WTC11 (cell line): ENCODE data around the gene ZFP36L2.

ENCODE experiments used
- CTCF ChIP-seq: fragments of 200-600 bp; IDR thresholded peaks from 2 replicates; pipeline ENCODE4 v1.8.0; 2022; ENCODE audit warnings: antibody characterized with exemption
- ESRRA ChIP-seq: sonication (generic); formaldehyde crosslinking; IDR thresholded peaks from 2 replicates; pipeline ENCODE4 v1.8.1; 2022; ENCODE audit warnings: mild to moderate bottlenecking, missing genetic modification reagents, borderline replicate concordance
- IRF1 ChIP-seq: sonication (generic); formaldehyde crosslinking; IDR thresholded peaks from 2 replicates; pipeline ENCODE4 v1.8.0; 2023; ENCODE audit warnings: missing genetic modification reagents
- MLX ChIP-seq: sonication (generic); formaldehyde crosslinking; IDR thresholded peaks from 2 replicates; pipeline ENCODE4 v1.8.1; 2023; ENCODE audit warnings: mild to moderate bottlenecking, missing genetic modification reagents, moderate library complexity
- NFYB ChIP-seq: sonication (generic); formaldehyde crosslinking; conservative IDR thresholded peaks from 2 replicates; pipeline ENCODE4 v1.8.0; 2022; ENCODE audit warnings: low read depth, missing genetic modification reagents
- SP1 ChIP-seq: sonication (generic); formaldehyde crosslinking; conservative IDR thresholded peaks from 2 replicates; pipeline ENCODE4 v1.8.1; 2022; ENCODE audit warnings: missing genetic modification reagents
- TCF7 ChIP-seq: sonication (generic); formaldehyde crosslinking; IDR thresholded peaks from 2 replicates; pipeline ENCODE4 v1.8.0; 2022; ENCODE audit warnings: mild to moderate bottlenecking, low read depth, missing genetic modification reagents, moderate library complexity
- ZNF416 ChIP-seq: fragments of 250-450 bp; sonication (Bioruptor Pico); IDR thresholded peaks from 2 replicates; pipeline ENCODE4 v1.9.0; 2021; ENCODE audit warnings: mild to moderate bottlenecking, inconsistent platforms

- TF ChIP-seq MLX = no peak
- TF ChIP-seq NFYB (CRISPR knock-in tag) = 0 out of 2 replicates have a peak, but pooled peaks have one; percentile 5
- no peak for TF ChIP-seq ZNF416 (CRISPR knock-in tag)
- TF ChIP-seq ESRRA (CRISPR knock-in tag) = no peak
- TF ChIP-seq SP1 (CRISPR knock-in tag) = no peak
- no peak for TF ChIP-seq IRF1 (CRISPR knock-in tag)
- TF ChIP-seq TCF7 (CRISPR knock-in tag) = no peak
- no peak for TF ChIP-seq CTCF
These were observed 15.7 kb downstream of the ZFP36L2 start for GRCh38 chr2:43210467-43211303.
